Germinal center (tissue), 1 donor: ENCODE results near the gene MED14.

Experiments used
- DNase-seq: peaks from one replicate; pipeline ENCODE4 v3.0.0; 2012; ENCODE audit warnings: mixed read lengths, low spot score

MED14 gene

DNA sequence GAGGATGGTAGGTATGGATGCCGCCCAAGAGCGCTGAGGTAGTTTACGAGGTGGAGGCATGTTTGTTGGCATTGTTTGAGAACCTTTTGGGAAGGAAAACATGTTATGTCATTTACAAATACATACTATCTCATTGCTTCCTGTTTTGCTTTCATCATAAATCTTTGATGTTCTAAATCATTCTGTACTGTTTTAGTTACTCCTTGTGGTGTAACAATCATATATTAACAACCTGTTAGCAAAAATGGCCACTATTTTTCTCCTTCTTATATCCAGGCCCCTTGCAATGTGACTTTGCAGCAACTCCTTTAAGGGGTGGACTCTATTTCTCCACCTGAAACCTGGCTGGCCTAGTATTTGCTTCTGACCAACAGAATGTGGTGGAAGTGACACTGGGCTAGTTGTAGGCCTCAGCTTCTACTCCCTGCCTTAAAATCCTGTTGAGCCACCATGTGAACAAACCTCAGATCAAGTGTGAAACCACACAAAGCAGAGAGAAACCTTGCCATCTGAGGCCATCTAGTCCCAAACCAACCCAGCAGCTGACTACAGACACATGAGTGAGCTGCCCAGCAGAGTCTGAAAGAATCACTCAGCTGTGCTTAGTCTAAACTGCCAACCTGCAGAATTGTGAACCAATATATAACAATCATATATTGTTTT, 72.1 kb downstream of the MED14 start:
- no peak for DNase-seq

DNA sequence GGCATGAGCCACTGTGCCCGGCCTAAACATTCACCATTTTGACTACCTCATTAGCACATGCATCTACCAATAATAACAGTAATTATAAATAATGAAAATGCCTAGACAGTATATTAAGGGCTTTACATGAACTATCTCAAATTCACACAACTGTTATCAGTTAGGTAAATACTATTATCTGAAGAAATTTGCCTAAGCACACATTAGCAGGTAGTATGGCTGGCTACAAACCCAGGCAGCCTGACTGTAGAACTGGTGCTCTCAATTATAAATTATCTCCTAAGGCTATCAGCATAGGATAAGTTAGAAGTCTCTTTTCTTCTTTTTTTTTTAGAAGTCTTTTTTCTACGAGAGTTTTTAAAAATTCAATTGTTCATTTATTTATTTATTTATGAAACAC, 73.9 kb downstream of the MED14 start:
- DNase-seq = no peak

DNA sequence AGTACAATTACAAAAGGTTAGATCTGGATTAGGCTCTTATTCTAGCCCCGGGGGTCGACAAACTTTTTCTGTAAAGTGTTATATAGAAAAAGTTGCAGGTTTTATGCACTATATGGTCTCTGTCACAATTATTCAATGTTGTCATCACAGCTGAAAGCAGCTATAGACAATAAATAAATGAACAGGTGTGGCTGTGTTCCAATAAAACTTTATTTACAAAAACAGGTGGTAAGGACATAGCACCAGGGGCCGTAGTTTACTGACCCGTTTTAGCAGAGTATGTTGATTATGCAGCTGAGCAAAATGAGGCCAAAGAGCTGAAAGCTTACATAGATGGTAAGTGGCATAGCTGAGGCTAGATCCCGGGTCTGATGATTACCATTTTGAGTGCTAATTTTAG, 75.0 kb downstream of the MED14 start:
- no peak for DNase-seq

DNA sequence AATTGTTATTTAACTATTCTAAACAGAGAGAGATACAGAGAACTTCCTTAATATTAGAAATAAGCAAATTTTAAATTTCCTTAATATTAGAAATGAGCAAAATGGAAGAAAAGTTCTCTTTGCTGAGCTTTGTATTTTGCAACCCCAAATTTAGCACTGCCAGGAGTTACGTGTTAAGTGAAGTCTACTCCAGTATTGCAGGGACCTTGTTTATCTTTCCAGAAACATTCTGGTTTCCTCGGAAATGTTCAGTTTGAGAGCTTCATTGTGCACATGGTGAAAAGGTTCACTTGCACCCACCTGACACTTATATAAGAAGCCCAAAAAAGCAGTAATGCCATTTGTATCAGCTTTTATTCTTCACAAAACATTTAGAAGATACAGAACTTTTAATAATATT, 81.8 kb downstream of the MED14 start:
- no peak for DNase-seq

DNA sequence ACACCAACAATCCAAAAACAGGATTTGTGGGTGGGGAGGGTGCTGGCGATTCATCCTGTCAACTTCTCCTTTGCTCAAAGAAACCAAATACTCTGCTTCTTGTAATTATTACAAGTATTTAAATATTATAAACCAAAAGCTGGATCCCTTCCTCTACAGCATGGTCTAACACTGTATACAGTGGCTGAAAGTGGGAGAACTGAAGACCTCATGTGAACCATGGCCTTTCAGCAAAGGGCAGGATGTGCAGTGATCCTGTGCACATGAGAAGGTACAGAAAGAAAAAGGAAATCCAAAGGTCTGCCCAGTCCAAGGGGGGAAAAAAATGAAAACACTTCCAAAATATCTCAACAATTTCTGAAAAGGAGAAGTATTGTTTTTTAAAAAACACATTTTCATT, 82.7 kb downstream of the MED14 start:
- DNase-seq = no peak

DNA sequence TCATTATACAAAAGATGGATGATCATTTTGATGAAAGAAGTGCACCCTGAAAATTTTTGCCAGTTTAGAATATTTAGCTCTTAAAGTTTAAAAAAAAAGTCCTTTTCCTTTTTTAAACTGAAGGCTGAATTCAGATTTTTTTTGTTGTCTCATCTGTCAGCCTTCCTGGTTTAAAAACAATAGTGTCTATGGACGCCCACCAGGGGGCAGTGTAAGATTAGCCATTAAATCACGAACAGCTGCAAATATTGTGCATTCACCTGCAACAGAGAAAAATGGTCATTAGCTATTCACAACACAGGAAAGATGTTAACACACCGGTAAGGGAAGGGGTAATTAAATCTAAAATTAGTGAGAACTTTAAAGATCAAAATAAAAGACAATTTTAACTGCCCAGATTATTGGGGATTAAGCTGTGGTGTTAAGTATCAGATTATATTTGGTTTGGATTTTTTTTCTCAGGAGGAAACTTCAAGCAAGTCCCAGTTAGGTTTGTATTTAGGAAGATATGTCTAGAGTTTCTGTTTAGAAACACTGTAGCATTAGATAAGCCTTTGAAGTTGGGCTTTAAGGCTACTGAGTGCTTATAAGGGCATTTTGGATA, 83.6 kb downstream of the MED14 start:
- peak; percentile 9 for DNase-seq

DNA sequence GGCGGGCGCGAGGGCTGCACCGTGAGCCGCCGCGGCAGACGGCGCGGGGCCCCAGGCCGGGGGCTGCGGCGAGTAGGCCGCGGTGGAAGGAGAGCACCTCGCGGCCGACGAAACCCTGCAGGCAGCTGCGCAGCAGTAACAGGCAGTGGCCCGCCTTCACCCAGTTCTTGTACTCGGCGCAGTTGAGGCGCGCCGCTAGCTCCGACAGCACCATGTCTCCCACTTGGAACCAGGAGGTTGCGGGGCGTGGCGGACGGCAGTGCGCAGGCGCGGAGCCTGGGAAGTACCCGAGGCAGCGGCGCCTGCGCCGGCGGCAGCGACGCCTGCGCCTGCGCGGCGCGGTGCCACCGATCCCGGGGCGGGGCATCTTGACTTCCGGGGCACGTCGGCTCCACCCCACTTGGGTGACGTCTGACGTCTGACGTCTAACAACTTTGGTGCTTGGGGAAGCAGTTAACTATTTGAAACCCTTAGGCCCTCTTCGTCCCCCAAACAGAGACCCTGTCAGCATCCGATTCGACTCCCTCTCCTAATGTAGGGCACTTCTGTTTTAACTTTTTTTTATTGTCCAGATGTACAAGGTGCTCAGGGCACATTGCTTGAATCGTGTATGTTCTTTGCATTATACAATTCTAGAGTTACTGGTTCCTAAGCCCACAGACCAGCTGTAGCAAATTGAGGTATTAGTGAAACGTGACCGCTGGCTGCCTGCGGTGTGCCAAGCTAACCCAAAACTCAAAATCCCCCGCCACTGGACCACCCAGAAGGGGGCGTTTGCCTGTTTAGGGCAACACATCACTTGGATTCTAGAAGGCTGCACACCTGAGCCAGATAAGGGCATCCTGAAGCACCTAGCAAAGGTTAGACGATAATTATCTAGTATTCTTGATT, 87.8 kb downstream of the MED14 start, which contains the start of gene CXorf38:
Gene CXorf38, minus strand, starts transcription at position 255 of the 891 bp plus-strand sequence. Its CDS starts 41 bp downstream, at position 214.
- peak; percentile 88 for DNase-seq

DNA sequence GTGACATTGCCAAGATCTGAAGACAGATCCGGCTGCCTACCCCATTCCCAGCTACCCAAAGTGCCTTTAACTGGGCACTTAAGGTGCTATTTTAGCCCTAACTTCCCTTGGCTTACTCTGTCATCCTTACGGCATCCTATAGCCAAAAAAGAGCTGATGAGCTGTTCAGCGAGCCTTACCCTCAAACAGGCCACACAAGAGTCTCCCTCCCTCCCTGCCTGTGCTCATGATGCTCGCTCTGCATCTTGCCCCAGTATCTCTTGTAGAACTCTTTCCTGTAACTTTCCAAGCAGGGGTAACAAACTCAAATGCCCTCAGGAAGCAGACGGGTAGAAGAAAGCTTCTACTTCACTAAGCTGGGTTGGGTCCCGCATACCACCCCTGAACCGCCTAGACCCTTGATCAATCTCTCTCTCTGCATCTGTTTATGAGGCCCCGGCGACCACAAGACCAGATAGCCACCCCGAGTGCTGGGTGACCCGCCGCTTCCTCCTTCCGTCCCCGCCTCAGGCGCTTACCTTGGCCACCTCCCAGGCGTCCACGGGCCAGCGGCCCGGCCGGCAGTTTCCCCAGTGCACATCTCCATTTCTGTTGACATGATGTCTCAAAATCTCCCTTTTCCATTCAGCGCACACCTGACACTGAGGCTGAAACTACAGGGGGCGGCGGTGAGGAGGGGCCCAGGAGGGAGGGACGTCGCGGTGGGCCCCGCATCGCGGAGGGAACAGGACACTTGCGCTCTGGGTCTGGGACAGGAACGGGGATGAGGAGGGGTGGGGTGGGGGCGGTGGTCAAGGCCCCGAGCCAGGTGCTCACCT, 88.6 kb downstream of the MED14 start:
- peak; percentile 14 for DNase-seq

DNA sequence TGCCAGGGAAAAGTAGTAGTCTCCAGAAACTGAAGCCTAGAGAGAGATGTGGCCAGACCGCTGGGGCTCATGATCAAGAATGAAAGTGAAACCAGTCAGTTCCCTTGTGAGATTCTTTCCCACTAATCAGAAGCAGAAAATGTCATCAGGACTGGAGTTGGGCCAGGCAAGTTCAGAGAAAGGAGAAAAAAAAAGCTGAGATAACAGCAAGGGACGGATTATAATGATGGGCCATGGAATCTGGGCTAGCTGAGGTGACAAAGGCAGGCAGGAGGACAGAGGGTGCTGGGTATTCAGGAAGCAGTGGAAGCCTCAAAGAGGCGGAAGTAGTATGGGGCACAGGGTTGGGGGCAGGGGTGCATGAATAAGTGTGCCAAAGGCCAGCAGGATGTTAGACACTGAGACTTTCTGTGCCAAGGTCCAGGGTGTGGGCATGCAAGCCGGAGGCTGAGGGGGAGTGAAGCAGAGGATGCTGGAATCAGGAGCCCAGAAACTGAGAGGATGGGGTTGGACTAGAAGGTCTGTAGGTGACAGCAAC, 90.5 kb downstream of the MED14 start:
- DNase-seq = peak; percentile 38

DNA sequence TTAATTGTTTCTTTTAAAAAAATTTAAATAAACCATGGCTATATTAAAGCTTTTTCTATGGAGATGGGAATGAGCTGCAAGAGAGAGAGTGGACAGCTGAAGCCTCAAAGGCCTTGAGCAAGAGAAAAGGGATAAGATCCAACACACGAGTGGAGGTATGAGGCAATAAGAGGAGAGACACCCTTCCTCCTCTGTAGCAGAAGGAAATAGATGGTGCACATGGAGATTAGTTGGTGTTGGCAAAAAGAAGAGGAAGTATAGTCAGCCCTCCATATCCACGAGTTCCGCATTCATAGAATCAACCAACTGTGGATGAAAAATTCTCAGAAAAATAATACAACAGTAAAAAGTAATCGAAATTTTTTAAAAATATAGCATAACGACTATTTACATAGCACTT, 91.2 kb downstream of the MED14 start:
- no peak for DNase-seq

DNA sequence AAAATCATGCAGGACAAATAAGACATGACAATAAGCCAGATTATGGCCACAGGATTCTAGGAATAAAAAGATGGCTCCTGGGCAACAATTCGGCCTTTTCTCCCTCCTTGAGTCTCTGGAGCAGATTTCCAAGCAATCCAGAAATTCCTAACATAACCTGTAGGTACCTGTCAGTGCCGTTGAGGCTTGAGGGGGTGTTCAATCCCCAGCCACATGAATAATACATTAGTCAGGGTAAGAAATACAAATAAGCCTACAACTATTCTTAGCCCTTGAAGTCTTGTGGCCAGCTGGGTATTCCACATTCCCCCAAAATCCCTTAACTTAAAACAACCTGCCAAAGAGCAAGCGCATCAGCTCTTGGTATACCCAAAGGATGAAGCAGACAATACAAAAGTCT, 97.7 kb downstream of the MED14 start:
- no peak for DNase-seq

DNA sequence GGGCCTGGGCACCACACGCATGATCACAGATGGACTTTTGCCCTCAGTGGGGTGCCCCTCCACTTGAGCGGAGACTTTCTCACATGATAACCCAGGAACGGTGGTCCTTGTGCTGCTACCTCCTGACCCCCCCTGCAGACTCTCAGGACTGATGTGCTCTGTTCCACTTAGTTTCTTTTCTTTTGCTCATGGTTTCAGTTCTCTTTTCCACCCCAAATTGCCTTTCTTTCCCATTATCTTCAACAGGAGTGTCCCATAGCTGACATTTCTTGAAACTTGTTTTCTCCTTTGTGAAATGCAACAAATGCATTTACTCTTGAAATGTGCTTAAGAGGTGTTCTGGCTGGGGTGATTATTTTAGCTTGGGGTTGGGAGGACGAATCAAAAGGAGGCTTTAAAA, 103.1 kb downstream of the MED14 start:
- DNase-seq = no peak

DNA sequence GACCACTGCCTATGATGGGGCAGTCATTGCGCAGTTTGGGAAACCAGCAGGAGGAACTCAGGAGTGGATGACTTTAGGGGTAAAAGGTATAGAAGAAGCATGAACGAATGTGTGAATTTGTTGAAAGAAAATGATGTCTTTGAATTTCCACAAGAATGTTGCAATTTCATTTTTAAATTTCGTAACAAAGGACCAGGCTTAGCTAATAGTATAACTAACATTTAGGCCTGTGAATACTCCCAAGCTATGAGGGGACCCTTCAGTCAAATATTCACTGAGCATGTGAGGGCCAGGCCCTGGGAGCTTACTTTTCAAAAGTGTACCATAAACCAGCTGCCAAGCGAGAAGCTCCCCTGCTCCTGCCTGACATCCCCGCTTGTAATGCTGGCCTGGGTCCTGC, 106.8 kb downstream of the MED14 start:
- DNase-seq = no peak

DNA sequence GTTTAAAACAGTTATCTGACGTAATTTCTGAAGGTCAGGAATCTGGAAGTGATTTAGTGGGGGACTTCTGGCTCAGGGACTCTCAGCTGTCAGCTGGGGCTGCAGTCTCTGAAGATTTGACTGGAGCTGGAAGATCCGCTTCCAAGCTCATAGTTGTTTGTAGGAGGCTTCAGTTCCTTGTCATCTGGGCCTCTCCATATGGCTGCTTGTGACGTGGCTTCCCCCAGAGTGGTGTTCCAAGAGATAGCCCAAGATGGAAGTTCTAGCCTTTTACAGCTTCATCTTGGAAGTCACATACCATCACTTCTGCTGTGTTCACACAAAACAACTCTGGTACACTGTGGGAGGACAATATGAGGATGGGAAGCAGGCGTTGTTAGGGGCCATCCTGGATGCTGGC, 110.0 kb downstream of the MED14 start:
- DNase-seq = no peak

DNA sequence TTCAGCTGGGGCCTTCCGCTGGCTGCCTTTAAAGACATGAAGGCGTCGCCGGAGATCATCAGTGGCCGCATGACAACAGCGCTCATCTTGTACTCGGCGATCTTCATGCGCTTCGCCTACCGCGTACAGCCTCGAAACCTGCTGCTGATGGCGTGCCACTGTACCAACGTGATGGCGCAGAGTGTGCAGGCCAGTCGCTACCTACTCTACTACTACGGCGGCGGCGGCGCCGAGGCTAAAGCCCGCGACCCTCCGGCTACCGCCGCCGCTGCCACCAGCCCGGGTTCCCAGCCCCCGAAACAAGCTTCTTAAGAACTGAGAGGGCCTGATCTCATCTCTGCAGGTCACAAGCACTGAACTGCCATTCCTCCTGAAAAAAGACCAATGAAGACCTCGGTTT, 111.7 kb downstream of the MED14 start:
- DNase-seq = no peak

DNA sequence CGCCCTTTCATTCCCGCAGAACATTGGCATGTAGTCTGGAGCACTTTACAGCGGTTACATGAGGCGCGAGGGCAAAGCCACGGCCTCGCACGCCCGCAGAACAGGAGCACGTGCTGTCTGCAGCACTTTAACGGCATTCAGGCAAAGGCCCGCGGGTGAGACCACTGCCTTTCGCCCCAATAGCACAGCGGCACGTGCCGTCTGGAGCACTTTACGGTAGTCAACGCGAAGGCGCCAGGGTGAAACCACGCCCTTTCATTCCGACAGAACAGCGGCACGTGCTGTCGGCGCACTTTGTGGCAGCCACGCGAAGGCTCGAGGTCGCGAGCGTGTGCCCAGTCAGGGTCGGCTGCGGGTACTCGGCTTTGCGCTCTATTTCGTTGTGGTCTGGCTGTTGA, 112.2 kb downstream of the MED14 start, which contains the start of gene MPC1L:
Gene MPC1L, plus strand, starts transcription at position 290 of the 398 bp plus-strand sequence. CDS start 138 bp downstream, outside the sequence.
- DNase-seq = no peak

DNA sequence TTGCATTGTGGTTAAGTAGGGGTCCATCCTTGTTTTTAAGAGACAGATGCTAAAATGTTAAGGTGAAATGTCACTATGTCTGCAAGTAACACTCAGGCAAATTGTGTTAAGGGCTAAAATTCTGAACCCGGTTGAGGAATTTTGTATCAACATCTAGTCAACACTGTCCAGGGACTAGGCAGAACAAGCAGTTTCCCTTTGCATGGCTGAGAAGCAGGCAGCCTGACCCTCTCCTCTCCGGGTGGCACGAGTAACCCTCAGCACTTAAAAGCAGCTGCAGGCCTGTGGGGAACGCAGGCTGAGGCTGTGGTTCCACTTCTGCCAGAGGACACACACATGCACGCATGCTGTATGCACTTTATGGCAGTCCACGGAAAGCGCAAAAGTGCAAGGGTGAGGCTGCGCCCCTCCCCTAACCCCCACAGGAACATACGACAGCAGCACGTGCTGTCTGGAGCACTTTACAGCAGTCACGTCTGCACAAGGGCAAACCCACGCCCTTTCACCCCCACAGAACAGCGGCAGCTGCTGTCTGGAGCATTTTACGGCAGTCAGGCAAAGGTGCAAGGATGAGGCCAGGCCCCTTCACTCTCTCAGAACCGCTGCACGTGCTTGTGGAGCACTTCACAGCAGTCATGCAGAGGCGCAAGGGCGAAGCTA, 112.7 kb downstream of the MED14 start:
- DNase-seq = no peak

DNA sequence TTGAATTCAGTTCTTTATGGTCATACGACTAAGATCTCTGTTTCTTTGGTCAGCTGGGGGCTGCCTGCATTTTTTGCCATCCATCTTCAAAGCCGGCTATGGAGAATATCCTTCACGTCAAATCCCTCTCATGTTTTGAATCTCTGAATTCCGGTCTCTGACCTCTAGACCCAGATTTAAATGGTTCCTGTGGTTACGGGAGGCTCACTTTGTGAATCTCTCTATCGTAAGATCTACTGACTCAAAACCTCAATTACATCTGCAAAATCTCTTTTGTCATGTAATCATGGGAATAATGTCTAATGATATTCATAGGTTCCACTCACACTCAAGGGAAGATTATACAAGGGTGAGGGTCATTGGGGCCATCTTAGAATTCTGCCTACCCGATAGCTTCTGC, 117.8 kb downstream of the MED14 start:
- DNase-seq = no peak

DNA sequence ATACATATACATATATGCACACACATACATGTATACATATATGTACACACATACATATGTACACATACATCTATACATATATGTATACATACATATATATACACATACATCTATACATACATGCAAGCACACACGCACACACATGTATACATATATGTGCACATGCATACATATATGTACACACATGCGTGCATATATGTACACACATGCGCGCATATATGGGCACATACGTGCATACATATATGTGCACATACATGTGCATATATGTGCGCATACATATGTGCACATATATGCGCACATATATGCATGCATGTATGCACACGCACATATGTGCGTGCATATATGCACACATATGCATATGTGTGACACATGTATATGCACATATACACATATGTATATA, 119.4 kb downstream of the MED14 start:
- DNase-seq = no peak

DNA sequence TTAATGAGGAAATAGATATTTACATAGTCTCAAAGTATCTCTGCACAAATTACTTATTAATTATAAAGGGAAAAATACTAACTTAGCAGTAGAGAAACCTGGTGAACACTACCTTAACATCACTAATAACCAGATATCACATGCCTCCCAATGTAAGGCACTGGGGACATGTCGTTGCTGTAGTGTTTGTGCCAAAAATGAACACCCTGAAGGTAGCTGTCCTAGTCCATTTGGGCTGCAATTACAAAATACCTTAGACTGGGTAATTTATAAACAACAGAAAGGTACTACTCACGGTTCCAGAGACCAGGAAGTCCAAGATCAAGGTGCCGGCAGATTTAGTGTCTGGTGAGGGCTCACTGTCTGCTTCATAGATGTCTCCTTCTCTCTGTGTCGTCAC, 122.8 kb downstream of the MED14 start:
- DNase-seq = no peak

DNA sequence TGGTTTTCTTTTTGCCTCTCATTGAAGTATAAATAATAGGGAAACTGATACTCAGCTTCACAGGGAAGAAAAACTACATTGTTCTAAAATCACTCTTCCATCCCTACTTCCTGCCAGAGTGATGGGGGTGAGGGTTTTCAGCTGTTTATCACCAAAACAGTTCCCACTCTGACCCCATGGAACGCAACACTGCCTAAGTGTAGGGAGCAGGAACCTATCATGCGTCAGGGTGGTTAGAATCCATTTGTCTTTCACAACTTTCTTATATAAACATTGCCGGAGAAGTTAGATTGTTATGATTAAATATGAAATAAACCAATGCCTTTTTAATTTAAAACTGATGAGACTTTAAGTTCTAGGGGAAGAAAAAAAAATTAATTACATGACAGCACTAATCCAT, 128.0 kb downstream of the MED14 start:
- no peak for DNase-seq
